Activated CD4-positive, alpha-beta T cell treated with anti-CD3 and anti-CD28 coated beads for 36 hours (primary cell): Measurements from ENCODE around the gene FGR. TPM values are rescaled to one million over a fixed set of nuclear protein-coding genes. Genes with fewer than 3 reads are reported as not detected.
"Not testable (repeated sequence)": the region's sequence is repeated elsewhere in the genome, so short reads cannot be mapped to it uniquely, and the experiment has no call there.

ENCODE experiments used
- ATAC-seq: fragments of 200-7000 bp; cut with Tn5 transposase; one replicate; pipeline ENCODE4 v1.10.0; 2021; ENCODE audit warnings: mild to moderate bottlenecking, moderate library complexity
- CTCF ChIA-PET: fragments of 350-600 bp; sonication (Branson Sonifier 250); formaldehyde crosslinking; loops from one replicate; lab custom pipeline; 2021; ENCODE audit warnings: antibody characterized with exemption; lab: Charles Lee
- POLR2A ChIA-PET: fragments of 350-600 bp; sonication (Branson Sonifier 250); formaldehyde crosslinking; loops from one replicate; lab custom pipeline; 2021; ENCODE audit warnings: antibody characterized with exemption, inconsistent platforms; lab: Charles Lee
- DNase-seq: peaks from one replicate; pipeline ENCODE4 v3.0.0-alpha.2; 2020
- H3K27ac Mint-ChIP-seq: one replicate; pipeline ENCODE4 v1.8.0; 2021; ENCODE audit warnings: mixed read lengths
- H3K27me3 Mint-ChIP-seq: one replicate; pipeline ENCODE4 v1.8.0; 2021; ENCODE audit warnings: mixed read lengths
- H3K36me3 Mint-ChIP-seq: one replicate; pipeline ENCODE4 v1.8.0; 2021; ENCODE audit warnings: low read depth, mixed read lengths
- H3K4me1 Mint-ChIP-seq: one replicate; pipeline ENCODE4 v1.8.0; 2021; ENCODE audit warnings: mixed read lengths
- H3K4me3 Mint-ChIP-seq: one replicate; pipeline ENCODE4 v1.8.0; 2021; ENCODE audit warnings: mild to moderate bottlenecking, moderate library complexity, mixed read lengths
- H3K9me3 Mint-ChIP-seq: one replicate; pipeline ENCODE4 v1.8.0; 2021; ENCODE audit warnings: low read depth, mixed read lengths
- intact Hi-C, 2 experiments: fragments of 100-400 bp; cut with DNase I in 1 of 2; cut with micrococcal nuclease in 1 of 2; formaldehyde crosslinking; loops; one replicate each; pipeline versions ENCODE4 v1.14.2 to v1.15.1; 2022 to 2024; cut with DNase I, micrococcal nuclease
- total RNA-seq, 2 experiments: library from RNA; stranded (reverse); gene quantifications; one replicate each; pipeline ENCODE4 v1.2.3, GENCODE V29; 2021

Gene FGR
- total RNA-seq, 2 experiments from 2014 or later: 0.11 TPM; not detected in 1

DNA sequence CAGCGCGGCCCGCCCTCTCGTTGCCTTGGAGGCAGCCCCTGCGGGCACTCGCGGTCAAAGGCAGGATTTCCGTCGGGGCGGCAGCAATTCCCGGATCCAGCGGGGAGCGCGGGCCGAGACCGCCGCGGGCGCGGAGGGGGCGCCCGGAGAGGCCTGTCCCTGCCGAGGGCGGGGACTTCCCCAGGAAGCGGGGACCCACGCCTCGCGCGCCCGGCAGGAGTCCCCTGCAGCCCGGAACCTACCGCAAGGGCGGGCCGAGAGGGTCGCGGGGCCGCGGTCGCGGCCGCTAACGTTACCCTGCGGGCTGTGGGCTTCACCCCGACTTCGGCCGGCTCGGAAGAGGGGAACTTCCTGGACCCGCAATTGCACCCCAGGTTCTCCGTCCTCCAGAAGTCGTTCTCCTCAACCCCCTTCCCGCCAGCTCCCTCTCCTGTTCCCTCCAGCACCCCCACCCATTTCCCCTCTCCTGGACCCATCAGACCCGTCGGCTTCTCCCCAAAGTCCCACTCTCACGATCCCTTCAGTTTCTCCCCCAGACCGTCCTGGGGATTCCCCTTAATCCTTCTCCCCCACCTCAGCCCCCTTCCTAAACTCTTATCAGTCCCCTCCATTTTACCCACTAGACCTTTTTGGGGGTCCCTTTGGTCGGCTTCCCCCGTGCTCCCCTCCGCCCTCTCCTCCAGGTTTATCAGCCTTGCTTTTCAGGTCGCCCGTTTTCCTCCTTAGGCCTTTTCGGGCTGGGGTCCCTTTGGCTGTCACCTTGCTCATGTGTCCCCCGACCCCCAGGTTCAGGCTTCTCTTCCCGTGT is 604 bp downstream of the FGR start:
- ChIA-PET POLR2A (no interaction called here), CTCF (interaction anchor here (0.7 kb wide), 1 partner anchor 28 kb away, joined by 3 read pairs; no protein-coding TSS in a partner anchor)
- H3K4me3 Mint-ChIP-seq: peak overlapping the region; percentile 39
- no peaks in the 10 kb centered on the region for H3K9me3 Mint-ChIP-seq
- H3K27ac Mint-ChIP-seq: no peak overlapping the region
- H3K36me3 Mint-ChIP-seq: no peaks in the 10 kb centered on the region
- H3K4me1 Mint-ChIP-seq: peaks cover 62% of the 10 kb centered on the region
- no peak for ATAC-seq
- H3K27me3 Mint-ChIP-seq: no peaks in the 10 kb centered on the region
- intact Hi-C loops: no loop called here
- DNase-seq: peak; percentile 58

GRCh38 chr1:27633640-27634176 is 1.3 kb downstream of the FGR start:
- intact Hi-C loops: no loop called here
- Mint-ChIP-seq H3K4me1 (peaks cover 69% of the 10 kb centered on the region), H3K36me3 (no peaks in the 10 kb centered on the region), H3K4me3 (peak overlapping the region; percentile 16), H3K27me3 (no peaks in the 10 kb centered on the region), H3K27ac (peak overlapping the region; percentile 40), H3K9me3 (no peaks in the 10 kb centered on the region)
- ATAC-seq (no peak), DNase-seq (no peak)
- ChIA-PET CTCF (interaction anchor here (0.7 to 0.8 kb wide), 2 partner anchors 14 to 27 kb away, joined by 3 read pairs; no protein-coding TSS in a partner anchor), POLR2A (no interaction called here)

DNA sequence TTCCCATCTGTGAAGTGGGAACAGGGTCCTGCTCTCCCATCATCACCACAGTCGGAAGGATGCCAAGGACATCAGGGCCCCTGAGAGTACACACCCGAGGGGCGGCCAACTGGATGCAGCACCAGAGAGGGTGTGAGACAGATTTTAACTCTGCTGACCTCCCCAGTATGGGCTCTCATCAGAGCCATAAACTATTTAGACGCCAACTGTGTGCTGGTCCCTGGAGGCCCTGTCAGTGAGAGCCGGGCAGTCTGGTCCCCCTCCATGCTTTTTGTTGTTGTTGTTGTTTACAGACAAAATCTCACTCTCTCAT is 1.7 kb downstream of the FGR start:
- H3K9me3 Mint-ChIP-seq: no peaks in the 10 kb centered on the region
- no peaks in the 10 kb centered on the region for H3K36me3 Mint-ChIP-seq
- CTCF ChIA-PET: interaction anchor here (0.7 to 1.0 kb wide), 3 partner anchors 14 to 27 kb away, joined by 3 to 5 read pairs (median 3); no protein-coding TSS in a partner anchor
- intact Hi-C loops: no loop called here
- peak overlapping the region; percentile 16 for H3K4me3 Mint-ChIP-seq
- H3K4me1 Mint-ChIP-seq: peaks cover 72% of the 10 kb centered on the region
- ATAC-seq (no peak), DNase-seq (no peak)
- POLR2A ChIA-PET: no interaction called here
- peak overlapping the region; percentile 62 for H3K27ac Mint-ChIP-seq
- H3K27me3 Mint-ChIP-seq: no peaks in the 10 kb centered on the region

GRCh38 chr1:27632387-27633297 is 2.3 kb downstream of the FGR start:
- Mint-ChIP-seq H3K27ac (peak overlapping the region; percentile 62), H3K4me3 (peak overlapping the region; percentile 42), H3K9me3 (no peaks in the 10 kb centered on the region), H3K36me3 (no peaks in the 10 kb centered on the region), H3K4me1 (peaks cover 70% of the 10 kb centered on the region), H3K27me3 (no peaks in the 10 kb centered on the region)
- intact Hi-C loops: no loop called here
- ATAC-seq (peak; percentile 62), DNase-seq (peak; percentile 80)
- ChIA-PET POLR2A (interaction anchor here (0.6 kb wide), 1 partner anchor 187 kb away, joined by 3 read pairs; no protein-coding TSS in a partner anchor), CTCF (interaction anchor here (0.6 to 2.3 kb wide), 6 partner anchors 13 to 308 kb away, joined by 3 to 9 read pairs (median 4); no protein-coding TSS in a partner anchor)

DNA sequence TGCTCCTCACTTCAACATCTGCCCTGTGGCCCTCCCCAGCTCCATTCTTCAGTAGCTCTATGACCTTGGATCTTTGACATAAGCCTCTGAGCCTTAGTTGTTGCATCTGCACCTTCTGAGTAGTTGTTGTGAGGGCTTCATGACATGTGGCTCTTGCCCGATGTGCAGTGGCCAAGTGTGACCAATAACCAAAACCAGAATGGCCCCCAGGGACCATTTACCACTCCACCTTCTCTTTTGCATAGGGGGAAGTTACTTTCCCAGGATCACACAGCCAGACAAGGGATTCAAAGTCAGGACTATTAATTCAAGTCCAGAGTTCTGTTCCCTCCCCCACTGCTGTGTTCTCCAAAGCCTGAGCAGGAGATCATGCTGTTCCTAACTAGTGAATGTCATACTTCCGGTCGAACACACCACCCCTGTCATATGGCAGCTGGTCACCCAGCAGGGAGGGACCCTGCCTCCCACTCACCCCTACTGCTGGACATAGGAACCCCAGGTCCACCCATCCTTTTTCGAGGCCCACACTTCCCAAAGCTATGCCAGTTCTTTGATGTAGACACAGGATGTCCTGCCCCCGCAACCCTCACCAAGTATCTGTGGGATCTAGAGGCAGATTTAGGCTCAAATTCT is 4.0 kb downstream of the FGR start:
- POLR2A ChIA-PET: no interaction called here
- intact Hi-C loops: no loop called here
- DNase-seq (no peak), ATAC-seq (no peak)
- CTCF ChIA-PET: interaction anchor here (0.6 to 2.3 kb wide), 7 partner anchors 12 to 538 kb away, joined by 3 to 9 read pairs (median 3); no protein-coding TSS in a partner anchor
- Mint-ChIP-seq H3K36me3 (no peaks in the 10 kb centered on the region), H3K4me3 (no peak overlapping the region), H3K27me3 (no peaks in the 10 kb centered on the region), H3K27ac (peak overlapping the region; percentile 23), H3K9me3 (no peaks in the 10 kb centered on the region), H3K4me1 (peaks cover 60% of the 10 kb centered on the region)

- CTCF ChIA-PET: interaction anchor here (1.4 to 1.8 kb wide), 4 partner anchors 10 to 34 kb away, joined by 3 to 8 read pairs (median 5); no protein-coding TSS in a partner anchor
- peak overlapping the region; percentile 39 for H3K27ac Mint-ChIP-seq
- ATAC-seq: no peak
- H3K4me3 Mint-ChIP-seq: no peak overlapping the region
- no peaks in the 10 kb centered on the region for H3K9me3 Mint-ChIP-seq
- DNase-seq: no peak
- H3K36me3 Mint-ChIP-seq: no peaks in the 10 kb centered on the region
- intact Hi-C loops: no loop called here
- H3K27me3 Mint-ChIP-seq: no peaks in the 10 kb centered on the region
- peaks cover 50% of the 10 kb centered on the region for H3K4me1 Mint-ChIP-seq
- POLR2A ChIA-PET: interaction anchor here (0.6 kb wide), 1 partner anchor 19 kb away, joined by 6 read pairs; no protein-coding TSS in a partner anchor
These were observed 6.3 kb downstream of the FGR start for GRCh38 chr1:27628712-27629111.

DNA sequence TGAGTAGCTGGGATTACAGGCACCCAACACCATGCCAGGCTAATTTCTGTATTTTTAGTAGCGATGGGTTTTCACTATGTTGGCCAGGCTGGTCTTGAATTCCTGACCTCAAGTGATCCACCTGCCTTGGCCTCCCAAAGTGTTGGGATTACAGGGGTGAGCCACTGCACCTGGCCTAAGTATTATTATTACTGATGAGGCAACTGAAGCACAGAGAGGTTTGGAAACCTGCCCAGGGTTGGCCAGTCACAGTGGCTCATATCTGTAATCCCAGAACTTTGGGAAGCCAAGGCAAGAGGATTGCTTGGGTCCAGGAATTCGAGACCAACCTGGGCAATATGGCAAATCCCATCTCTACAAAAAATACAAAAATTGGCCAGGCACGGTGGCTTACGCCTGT is 7.3 kb downstream of the FGR start:
- H3K27ac Mint-ChIP-seq, DNase-seq, H3K36me3 Mint-ChIP-seq, ATAC-seq, H3K9me3 Mint-ChIP-seq, H3K4me3 Mint-ChIP-seq, H3K27me3 Mint-ChIP-seq, intact Hi-C loops: not testable (repeated sequence)
- POLR2A ChIA-PET: interaction anchor here (0.6 kb wide), 1 partner anchor 20 kb away, joined by 6 read pairs; no protein-coding TSS in a partner anchor
- H3K4me1 Mint-ChIP-seq: peaks cover 45% of the 10 kb centered on the region
- CTCF ChIA-PET: interaction anchor here (1.4 kb wide), 1 partner anchor 9 kb away, joined by 3 read pairs; no protein-coding TSS in a partner anchor

- Mint-ChIP-seq H3K27ac (no peak overlapping the region), H3K36me3 (no peaks in the 10 kb centered on the region), H3K4me1 (peaks cover 38% of the 10 kb centered on the region), H3K4me3 (no peak overlapping the region), H3K9me3 (no peaks in the 10 kb centered on the region), H3K27me3 (no peaks in the 10 kb centered on the region)
- CTCF ChIA-PET: no interaction called here
- intact Hi-C loops: no loop called here
- ATAC-seq (no peak), DNase-seq (no peak)
- POLR2A ChIA-PET: no interaction called here
These were observed 7.9 kb downstream of the FGR start for GRCh38 chr1:27627061-27627460.

GRCh38 chr1:27626031-27626935 is 8.7 kb downstream of the FGR start:
- no peak for DNase-seq
- Mint-ChIP-seq H3K9me3 (no peaks in the 10 kb centered on the region), H3K36me3 (no peaks in the 10 kb centered on the region), H3K4me3 (no peak overlapping the region), H3K27me3 (no peaks in the 10 kb centered on the region), H3K4me1 (peaks cover 30% of the 10 kb centered on the region), H3K27ac (no peak overlapping the region)
- CTCF ChIA-PET: interaction anchor here (1.7 kb wide), 1 partner anchor 19 kb away, joined by 7 read pairs; no protein-coding TSS in a partner anchor
- intact Hi-C loops: no loop called here
- ATAC-seq: no peak
- POLR2A ChIA-PET: no interaction called here
